Measurements from ENCODE around the gene ITGBL1.

DNA sequence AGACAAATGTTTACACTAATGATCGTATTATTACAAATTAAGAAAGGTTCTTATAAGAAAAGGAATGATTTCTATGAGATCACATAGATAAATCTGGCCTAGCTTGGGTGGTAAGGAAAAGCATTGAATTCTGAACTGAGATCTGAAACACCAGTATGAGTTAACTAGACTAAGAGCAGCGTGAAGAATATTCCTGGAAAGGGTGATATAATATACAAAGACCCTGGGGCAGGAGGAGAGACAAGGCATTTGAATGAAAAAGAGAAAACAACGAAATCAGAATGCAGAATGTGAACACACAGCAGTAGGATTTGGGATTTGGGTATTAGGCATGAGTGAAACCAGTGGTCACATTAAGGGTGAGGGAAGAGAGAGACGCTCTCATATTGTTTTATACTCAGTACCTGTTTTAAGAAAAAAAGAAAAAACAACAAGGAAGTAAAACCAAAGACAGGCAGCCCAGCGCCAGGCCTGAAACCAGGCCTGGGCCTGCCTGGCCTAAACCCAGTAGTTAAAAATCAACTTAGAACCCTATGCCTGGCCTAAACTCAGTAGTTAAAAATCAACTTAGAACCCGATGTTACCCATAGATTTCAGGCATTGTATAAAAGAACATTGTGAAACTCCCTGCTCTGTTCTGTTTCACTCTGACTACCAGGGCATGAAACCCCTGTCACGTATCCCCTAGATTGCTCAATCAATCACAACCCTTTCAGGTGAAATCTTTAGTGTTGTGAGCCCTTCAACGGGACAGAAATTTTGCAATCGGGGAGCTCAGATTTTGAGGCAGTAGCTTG, 287.1 kb downstream of the ITGBL1 start:
- TF ChIP-seq, protein P1, sequence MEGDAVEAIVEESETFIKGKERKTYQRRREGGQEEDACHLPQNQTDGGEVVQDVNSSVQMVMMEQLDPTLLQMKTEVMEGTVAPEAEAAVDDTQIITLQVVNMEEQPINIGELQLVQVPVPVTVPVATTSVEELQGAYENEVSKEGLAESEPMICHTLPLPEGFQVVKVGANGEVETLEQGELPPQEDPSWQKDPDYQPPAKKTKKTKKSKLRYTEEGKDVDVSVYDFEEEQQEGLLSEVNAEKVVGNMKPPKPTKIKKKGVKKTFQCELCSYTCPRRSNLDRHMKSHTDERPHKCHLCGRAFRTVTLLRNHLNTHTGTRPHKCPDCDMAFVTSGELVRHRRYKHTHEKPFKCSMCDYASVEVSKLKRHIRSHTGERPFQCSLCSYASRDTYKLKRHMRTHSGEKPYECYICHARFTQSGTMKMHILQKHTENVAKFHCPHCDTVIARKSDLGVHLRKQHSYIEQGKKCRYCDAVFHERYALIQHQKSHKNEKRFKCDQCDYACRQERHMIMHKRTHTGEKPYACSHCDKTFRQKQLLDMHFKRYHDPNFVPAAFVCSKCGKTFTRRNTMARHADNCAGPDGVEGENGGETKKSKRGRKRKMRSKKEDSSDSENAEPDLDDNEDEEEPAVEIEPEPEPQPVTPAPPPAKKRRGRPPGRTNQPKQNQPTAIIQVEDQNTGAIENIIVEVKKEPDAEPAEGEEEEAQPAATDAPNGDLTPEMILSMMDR (IDR thresholded peaks at IDR 0.05) = no peak
- TF ChIP-seq POLR2AphosphoS5 (IDR thresholded peaks at IDR 0.05) (no peak), POLR2A (IDR thresholded peaks at IDR 0.05) (no peak), EP300 (IDR thresholded peaks at IDR 0.05) (no peak)

Data from sigmoid colon (tissue), 4 donors.